HG03571 (cell line): ENCODE measurements around the gene CGB7.
"Not testable (repeated sequence)": the region's sequence is repeated elsewhere in the genome, so short reads cannot be mapped to it uniquely, and the experiment has no call there.

ENCODE experiments used
- ATAC-seq: cut with Tn5 transposase; IDR thresholded peaks from one replicate; pipeline ENCODE4 v1.9.1; 2021; ENCODE audit not compliant: unreplicated experiment

The CGB7 gene

DNA sequence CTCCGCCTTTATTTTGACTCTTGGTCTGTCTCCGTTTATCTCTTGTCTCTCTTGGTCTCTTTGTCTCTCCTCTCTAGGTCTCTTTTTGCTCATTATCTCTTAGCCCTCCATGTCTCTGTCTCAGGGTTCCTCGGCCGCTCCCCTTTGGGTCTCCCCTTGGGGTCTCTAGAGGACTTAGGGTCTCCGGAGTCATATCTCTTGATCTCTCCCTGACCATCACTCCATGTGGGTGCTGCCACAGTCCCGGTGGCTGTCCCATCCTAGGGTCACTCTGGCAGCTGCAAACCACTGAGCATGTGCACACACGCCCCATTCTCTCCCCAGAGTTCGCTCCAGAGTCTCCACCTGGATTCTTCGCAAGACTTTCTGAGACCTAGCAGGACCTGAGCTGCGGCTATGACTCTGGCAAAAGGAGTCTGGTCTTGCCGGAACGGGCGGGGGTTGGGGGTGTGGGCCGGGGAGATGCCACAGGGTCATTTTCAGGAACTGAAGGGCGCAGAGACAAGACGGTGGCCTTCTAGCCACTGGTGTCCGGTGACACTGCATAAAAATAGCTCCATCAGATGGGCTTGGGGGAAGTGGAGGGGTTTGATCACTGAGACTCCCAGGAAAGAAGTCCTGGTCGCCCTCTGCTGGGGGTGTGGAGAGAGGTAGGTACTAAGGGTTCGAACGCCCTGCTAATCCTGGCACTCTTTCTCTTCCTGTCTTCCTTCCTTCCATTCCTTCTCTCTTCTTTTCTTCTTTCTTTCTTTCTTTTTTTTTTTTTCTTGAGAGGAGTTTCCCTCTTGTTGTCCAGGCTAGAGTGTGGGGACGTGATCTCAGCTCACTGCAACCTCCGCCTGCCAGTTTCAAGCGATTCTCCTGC is 16.2 kb upstream of the CGB7 start:
- ATAC-seq: no peak

DNA sequence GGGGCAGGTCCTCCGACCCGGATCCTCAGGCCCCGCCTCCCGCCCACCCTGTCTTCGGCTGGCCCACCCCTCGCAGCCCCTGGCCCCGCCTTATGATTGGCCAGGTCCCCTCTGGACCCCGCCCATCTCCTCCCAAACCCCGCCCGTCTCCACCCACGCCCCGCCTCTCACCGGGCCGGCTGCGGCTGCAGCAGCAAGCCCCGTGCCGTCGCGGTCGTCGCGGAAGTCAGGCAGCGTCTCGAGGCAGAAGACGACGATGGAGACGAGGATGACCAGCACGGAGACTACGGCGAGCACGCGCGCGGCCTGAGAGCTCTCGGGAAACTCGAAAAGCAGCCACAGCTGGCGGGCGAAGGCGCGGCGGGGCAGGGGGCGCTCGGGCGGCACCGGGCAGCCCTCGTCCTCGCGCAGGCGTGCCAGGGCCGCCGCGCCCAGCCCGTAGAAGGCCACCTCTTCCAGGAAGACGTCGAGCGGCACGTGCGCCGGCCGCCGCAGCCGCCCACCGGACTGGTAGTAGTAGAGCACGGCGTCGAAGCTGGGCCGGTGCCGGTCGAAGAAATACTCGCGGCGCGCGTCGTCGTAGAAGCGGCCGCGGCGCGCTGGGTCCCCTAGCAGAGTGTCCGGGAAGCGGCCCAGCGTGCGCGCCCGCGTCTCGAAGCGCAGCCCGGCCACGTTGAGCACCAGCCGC is 14.5 kb upstream of the CGB7 start:
- ATAC-seq: no peak

DNA sequence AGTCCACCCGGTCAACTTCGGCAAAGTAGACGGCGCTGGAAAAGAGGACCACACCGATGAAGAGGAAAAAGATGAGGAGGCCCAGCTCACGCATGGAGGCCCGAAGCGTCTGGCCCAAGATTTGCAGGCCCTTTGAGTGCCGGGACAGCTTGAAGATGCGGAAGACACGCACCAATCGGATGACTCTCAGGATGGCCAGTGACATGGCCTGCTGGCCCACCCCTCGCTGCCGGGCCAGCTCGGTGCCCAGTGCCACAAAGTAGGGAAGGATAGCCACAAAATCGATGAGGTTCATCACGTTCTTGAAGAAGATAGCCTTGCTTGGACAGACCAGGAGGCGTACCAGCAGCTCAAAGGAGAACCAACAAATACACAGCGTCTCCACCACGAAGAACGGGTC is 12.9 kb upstream of the CGB7 start:
- ATAC-seq: no peak

DNA sequence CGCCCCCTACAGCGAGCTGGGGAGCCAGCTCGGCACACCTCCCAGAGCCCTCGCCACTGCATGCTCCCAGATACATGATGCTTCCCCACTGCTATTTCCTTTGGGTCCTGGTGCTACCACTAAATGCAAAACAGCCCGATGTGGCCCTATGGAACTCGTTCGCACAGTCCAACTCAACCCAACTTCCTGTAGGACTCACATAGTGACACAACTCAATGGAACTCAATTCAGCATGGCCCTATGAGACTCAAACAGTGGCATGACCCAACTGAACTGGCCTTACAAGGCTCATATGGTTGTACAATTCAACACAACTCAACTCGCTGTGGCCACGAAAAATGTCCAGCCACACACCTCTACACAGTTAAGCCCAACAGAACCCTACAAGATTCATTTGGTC is 11.5 kb upstream of the CGB7 start:
- no peak for ATAC-seq

DNA sequence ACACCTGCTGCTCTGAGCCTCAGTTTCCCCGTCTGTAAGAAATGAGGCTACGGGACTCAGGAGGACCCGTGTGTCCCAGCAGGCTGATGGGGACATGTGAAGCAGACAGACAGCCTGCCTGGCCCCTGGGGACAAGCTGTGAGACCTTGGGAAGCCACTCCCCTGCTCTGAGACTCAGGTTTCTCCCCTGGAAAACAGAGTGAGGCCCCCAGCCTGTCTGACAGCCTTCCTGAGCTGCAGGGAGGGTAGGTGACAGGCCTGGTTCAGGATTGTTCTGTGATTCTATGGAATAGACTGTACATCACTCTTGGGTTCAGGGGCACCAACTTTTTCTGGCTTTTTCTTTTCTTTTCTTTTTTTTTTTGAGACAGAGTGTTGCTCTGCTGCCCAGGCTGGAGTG is 10.0 kb upstream of the CGB7 start:
- no peak for ATAC-seq

DNA sequence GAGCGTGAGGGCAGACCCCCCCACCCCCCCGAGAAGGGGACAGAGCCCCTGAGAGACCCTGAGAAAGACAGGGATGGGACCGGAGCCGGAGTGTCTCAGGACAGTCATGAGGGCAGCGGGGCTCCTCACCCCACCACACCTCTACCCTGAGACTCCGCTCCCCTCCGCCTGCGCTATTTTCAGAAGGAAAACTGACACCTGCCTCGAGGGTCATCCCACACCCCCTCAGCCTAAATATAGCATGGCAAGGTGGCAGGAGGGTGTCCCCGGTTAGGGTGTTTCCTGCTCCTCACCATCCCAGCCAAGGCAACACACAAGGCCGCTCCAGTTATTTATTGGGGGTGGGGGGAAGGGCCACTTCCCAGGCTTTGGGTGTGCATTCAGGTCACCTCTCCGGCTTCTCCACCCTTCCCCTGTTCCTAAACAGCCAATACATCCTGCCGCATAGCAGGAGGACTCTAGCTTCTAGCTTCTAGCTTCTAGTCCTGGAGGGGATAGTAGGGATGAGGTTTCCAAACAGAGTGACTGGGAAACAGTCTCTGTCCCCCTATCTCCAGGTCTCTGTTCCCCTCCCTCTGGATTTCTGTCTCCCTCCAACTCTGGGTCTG is 8.5 kb upstream of the CGB7 start:
- no peak for ATAC-seq

DNA sequence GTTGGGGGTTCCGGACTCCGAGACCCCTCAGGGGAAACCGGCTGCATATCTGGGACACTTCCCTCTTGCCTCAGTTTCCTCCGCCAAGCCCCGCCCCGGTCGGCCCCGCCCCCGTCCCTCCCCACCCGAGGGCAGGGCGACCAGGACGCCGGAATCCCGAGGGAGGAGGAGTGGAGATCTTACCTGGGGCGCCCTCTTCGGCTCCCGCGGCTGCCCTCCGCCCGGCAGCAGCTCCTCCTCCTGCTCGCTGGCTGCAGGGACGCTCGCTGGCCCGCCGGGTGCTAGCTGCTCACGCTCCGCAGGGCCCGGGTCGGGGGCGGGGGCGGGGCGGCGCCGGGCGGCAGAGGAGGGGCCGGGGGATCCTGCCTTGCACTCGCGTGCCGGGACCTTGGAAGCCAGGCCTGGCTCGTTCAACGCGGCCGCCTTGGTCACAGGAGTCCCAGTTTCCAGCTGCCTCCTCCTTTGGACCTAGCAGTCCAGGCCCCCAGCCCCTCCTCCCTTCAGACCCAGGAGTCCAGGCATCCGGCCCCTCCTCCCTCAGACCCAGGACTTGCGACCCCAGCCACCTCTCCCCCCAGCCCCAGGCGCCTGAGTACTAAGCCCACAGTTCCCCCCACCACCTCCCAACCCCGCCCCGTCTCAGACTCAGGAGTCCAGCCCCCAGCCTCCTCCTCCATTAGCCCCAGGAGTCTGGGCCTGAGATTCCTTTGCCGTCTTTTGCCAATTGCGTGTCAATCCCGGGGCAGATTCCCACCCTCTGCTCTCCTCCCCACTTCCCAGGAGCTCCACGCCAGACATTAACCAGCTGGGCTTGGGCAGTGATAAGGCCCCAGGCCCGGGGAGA is 7.4 kb upstream of the CGB7 start, which contains the start of gene NTF4:
TSS of gene NTF4 (minus strand) at position 51 of the 844 bp plus-strand sequence. CDS start 2,821 bp downstream, outside the sequence.
- ATAC-seq: no peak

DNA sequence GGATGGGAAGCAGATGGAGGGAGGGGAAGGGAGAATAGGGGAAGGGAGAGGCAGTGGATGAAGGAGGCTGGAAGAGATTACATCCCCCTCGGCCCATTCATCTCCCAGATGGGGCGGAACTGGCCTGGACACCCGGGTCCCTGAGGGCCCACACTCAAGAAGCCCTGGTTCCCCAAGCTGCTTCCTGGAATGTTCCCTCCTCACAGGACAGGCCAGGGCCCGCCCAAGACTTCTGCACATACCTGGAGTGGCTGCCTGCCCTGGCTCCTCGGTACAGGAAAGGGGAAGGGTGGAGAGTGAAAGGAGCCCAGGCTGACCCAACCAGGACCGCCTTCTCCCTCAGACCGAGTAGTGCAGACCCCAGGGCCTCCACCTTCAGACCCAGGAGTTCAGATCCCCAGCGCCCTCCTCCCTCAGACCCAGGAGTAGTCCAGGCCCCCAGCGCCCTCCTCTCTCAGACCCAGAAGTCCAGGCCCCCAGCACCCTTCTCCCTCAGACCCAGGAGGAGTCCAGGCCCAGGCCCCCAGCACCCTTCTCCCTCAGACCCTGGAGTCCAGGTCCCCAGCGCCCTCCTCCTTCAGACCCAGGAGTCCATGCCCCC is 6.6 kb upstream of the CGB7 start:
- no peak for ATAC-seq

DNA sequence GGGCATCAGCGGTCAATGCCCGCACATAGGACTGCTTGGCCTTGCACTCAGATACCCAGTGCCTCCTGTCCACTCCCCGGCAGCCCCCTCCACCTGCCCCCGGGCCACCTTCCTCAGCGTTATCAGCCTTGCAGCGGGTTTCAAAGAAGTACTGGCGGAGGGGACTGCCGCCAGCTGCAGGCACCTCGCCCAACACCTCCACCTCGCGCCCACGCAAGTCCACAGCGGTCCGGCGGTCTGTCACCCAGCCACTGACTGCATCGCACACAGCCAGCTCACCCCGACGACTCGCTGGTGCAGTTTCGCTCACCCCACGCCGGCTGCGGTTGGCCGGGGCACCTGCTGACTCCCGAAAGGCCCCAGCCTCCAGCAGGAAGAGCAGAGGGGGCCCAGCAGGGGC is 3.9 kb upstream of the CGB7 start:
- ATAC-seq: no peak

DNA sequence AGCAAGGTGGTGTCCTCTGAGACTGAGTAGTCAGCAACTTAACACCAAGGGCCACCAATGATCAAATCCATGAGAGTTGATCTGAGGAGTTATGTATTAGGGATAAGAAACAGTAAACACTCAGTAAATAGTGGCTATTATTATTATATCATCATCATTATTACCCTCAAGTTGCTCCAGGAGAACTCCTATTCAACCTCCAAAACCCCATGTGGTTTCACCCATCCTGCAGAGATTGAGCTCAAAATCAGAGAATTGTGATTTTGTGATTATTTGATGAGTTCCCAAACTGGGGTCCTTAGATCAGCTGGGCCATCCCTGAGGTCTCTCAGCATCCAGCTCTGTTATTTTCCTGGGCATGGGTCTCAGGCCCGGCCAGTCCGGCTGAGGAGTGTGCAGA is 3.5 kb upstream of the CGB7 start:
- ATAC-seq: no peak

DNA sequence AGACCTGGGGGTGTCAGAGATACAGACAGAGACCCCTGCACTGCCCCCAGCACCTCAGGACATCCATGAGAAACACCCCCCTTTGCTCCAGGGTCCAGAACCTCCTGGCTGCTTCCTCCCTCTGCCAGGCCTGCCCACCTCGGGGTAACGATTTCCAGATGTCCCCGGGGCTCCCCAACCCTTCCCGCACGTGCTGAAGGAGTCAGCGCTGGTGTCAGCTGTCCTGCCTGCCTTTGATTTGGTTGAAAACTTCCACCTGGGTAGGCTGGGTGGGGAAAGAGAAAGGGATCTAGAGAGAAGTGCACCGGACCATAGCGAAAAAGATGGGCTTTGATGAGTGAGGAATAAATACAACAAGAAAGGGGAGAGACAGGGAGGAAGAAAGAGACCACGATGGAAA is 1.5 kb upstream of the CGB7 start:
- no peak for ATAC-seq

DNA sequence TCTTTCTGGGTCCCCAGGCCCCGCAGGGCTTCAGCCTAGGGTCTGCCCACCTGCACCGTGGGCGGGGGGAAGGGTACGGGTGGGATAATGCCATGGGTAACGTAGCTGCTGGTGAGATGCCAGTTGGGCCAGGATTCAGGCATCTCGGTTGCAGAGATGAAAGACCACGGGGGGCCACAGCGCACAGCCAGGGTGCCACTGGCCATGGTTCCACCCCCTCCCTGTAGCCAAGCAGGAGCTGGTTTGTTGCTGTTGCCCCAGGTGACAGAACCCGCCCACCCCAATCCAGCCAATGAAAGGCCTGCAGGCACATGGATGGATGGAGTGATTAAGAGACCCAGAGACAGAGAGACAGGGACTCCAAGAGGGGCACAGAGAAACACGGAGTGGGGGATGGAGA is 1.0 kb upstream of the CGB7 start:
- no peak for ATAC-seq

DNA sequence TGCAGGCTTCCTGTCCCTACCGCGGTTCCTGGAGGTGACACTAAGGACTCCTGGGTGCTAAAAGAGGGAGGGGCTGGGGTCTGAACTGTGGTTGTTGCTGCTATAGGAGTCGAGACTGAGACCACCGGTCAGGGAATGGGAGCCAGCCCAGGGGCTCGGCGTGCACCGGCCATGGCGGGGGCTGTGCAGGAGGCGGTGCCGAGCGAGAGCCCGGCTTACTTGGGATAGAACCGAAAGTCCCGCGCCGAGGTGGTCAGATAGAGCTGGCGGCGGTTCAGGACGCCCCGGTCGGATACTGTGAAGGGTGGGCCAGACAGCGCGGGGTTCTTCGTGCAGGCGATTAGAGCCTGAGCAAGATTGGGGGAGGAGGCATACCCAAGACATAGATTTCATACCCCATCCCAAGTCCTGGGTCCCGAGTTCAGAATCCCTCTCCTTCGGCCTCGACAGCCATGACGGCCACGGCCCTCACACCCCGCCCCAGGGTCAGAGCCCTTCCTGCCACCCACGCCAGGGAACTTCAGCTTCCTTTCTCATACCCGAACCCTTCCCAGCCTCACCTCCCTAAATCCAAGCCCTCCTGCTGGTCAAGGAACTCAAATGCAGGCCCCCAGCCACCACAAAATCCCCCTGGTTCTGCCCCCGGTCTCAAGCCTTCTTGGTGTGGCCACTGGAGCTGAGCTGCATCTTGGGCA is 500 bp downstream of the CGB7 start:
- ATAC-seq: not testable (repeated sequence)

DNA sequence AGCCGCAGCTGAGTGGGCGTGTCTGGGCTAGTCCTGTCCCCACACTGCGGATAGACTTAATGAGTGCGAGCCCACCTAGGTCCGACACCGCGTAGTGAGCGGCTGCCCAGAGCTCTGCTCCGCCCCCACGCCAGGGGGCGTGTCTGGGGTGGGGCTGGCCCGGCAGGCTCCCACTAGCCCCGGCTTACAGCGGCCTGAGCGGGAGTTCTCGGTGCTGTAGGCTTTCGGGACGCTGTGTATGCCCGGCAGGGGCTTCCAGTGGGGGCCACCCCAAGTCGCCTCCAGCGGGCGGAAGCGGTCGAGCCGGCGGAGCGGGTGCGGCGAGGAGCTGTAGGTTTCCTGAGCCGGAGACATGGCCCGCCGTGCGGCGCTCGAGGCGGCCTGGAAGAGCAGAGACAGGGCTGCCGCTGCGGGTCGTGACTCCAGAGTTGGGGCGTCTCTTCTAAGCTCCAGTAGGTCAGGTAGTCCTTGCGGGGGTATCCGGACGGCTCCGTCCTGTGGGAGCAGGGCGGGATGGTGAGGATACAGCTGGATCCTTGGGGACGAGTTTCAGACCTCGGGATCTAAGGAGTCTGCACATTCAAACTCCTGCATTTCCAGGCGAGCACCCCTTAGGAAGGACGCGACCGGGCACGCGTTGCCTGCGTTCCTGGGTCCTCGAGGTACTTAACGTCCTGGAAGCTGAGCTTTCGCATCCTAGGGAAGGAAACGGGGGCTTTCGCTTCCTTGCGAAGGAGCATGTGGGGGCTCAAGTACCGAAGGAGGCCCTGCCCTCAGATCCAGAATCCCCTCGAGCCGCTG is 1.2 kb downstream of the CGB7 start:
- ATAC-seq: no peak

DNA sequence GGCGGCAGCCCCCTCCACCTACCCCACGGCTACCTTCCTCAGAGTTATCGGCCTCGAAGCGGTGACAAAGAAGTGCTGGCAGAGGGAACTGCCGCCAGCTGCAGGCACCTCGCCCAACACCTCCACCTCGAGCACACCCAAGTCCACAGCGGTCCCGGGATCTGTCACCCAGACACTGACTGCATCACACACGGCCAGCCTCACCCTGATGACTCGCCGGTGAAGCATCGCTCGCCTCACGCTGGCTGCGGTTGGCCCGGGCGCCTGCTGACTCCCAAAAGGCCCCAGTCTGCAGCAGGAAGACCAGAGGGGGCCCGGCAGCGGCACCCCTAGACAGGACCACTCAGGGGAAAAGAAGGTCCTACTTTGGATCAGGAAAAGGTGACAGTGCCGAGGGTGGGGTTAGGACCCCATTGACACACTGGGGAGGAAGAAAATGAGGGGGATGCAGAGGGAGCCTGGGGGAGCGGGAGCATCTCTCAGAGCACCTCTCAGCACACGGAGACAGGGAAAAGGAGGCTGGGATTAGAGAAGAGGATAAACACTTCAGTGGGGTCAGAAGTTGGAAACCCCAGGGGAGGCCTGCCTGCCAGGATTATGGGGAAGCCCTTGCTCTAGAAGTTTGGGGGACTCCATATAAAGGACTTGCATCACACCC is 7.0 kb downstream of the CGB7 start:
- not testable (repeated sequence) for ATAC-seq

DNA sequence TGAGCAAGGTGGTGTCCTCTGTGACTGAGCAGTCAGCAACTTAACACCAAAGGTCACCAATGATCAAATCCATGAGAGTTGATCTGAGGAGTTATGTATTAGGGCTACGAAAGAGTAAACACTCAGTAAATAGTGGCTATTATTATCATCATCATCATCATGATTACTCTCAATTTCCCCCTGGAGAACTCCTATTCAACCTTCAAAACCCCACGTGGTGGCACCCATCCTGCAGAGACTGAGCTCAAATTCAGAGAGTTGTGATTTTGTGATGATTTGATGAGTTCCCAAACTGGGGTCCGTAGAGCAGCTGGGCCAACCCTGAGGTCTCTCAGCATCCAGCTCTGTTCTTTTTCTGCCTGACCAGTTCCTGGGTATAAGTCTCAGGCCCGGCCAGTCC is 7.7 kb downstream of the CGB7 start:
- not testable (repeated sequence) for ATAC-seq

DNA sequence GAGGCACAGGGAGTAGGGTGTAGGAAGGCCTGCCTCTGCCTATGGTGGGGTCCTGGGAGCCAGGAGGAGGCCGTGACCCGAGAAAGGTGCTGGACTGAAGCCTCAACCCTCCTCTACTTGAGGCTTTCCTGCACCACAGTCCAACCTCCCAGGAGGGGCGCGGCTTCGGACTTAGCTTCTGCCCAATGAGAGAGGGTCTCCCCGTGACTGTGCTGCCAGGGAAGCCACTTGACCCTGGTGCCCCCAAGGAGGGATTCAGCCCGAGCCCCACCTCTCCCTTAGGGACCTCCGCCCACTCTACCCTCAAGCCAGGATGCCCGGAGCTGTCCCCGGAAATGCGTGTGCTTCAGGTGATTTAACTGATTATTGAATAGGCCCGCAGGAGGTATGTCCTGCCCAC is 8.5 kb downstream of the CGB7 start, which contains the start of gene CGB8:
TSS of gene CGB8 (minus strand) at position 101 of the 400 bp plus-strand sequence. CDS start 372 bp downstream, outside the sequence.
- ATAC-seq: not testable (repeated sequence)

DNA sequence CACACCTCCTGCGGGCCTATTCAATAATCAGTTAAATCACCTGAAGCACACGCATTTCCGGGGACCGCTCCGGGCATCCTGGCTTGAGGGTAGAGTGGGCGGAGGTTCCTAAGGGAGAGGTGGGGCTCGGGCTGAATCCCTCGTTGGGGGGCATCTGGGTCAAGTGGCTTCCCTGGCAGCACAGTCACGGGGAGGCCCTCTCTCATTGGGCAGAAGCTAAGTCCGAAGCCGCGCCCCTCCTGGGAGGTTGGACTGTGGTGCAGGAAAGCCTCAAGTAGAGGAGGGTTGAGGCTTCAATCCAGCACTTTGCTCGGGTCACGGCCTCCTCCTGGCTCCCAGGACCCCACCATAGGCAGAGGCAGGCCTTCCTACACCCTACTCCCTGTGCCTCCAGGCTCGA is 14.0 kb downstream of the CGB7 start, which contains the start of gene CGB5:
TSS of gene CGB5 (plus strand) at position 301 of the 400 bp plus-strand sequence. CDS start 362 bp downstream, outside the sequence.
- not testable (repeated sequence) for ATAC-seq
